Stimulated activated CD4-positive, alpha-beta T cell treated with anti-CD3 and anti-CD28 coated beads, Interleukin-1b, Interleukin-23, amount 100 ng/mL, for 1 hour (primary cell): ENCODE data around the gene PRR12.
"Not testable (repeated sequence)": the region's sequence is repeated elsewhere in the genome, so short reads cannot be mapped to it uniquely, and the experiment has no call there.

Source experiments
- DNase-seq, 2 donors: peaks; one replicate each; pipeline ENCODE4 v3.0.0-alpha.2; 2020; ENCODE audit warnings: low read depth in 2 of 2

PRR12 gene

GRCh38 chr19:49617860-49618259 is 26.9 kb downstream of the PRR12 start:
- DNase-seq: not testable (repeated sequence)

- no peak for DNase-seq
Observed at GRCh38 chr19:49624967-49625910, 34.3 kb downstream of the PRR12 start.

DNA sequence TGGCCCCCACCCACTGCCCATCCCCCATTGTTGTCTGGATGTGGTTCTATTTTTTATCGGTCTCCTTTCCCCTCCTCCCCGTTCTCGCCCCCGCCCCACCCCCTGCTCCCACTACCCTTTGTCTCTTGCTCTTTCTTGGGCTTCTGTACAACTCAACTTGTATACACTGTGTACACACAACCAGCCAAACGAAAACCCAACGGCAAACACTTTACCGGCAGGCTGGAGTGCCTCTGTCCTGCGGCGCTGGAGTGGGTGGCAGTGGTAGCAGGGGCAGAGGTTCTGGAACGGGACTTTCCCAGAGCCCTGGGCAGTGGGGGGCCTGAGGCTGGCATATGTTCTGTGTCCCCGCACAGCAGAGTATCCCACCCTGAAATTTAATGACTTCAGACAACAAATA is 35.2 kb downstream of the PRR12 start:
- DNase-seq: no peak

GRCh38 chr19:49629659-49630058 is 38.7 kb downstream of the PRR12 start:
- DNase-seq: no peak

DNA sequence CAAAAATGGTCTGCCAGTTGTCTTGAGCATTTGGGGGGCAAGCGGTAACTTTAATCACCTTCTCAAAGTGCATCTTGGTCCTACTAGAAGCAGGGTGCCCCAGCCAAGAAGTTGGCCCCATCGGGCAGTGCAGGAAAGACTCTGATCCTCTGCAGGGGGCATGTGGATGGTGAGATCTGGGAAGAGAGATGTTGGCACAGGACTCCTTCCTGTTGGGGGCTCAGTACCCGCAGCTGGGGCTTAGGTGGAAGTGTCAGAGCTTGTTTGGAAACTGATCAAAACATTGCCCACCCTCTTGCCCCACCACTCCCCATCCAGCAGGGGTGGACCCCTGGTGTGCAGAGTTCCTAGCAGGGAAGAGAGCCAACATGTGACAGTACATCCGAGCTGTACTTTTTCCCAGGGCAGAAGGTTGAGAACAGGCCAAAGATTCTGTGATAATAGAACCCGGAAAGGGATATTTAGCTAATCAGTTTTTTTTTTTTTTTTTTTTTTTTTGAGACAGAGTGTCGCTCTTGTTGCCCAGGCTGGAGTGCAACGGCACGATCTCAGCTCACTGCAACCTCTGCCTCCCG is 40.1 kb downstream of the PRR12 start:
- no peak for DNase-seq

GRCh38 chr19:49631610-49632192 is 40.7 kb downstream of the PRR12 start:
- no peak for DNase-seq

DNA sequence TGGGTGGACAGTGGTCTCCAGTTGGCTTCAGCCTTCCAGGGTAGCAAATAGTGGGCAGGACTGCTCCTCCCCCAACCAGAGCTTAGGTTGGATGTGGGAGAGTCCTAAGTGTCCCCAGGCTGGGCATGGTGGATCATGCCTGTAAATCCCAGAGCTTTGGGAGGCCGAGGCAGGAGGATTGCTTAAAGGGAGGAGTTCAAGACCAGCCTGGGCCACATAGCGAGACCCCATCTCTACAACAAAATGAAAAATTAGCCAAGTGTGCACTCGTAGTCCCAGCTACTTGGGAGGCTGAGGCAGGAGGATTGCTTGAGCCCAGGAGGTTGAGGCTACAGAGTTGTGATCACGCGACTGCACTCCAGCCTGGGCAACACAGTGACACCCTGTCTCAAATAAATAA is 41.6 kb downstream of the PRR12 start:
- no peak for DNase-seq

DNA sequence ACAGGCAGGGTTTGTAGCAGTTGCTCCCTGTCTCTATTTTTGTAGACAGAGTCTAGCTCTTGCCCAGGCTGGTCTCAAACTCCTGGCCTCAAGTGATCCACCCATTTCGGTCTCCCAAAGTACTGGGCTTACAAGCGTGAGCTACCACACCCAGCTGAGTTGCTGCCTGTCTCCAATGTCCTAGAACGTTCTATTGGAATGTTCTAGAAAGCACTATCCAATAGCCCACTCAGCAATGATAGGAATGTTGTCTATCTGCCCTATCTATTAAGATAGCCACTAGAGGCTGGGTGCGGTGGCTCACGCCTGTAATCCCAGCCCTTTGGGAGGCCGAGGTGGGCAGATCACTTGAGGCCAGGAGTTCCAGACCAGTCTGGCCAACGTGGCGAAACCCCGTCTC is 42.3 kb downstream of the PRR12 start:
- DNase-seq: not testable (repeated sequence)

DNA sequence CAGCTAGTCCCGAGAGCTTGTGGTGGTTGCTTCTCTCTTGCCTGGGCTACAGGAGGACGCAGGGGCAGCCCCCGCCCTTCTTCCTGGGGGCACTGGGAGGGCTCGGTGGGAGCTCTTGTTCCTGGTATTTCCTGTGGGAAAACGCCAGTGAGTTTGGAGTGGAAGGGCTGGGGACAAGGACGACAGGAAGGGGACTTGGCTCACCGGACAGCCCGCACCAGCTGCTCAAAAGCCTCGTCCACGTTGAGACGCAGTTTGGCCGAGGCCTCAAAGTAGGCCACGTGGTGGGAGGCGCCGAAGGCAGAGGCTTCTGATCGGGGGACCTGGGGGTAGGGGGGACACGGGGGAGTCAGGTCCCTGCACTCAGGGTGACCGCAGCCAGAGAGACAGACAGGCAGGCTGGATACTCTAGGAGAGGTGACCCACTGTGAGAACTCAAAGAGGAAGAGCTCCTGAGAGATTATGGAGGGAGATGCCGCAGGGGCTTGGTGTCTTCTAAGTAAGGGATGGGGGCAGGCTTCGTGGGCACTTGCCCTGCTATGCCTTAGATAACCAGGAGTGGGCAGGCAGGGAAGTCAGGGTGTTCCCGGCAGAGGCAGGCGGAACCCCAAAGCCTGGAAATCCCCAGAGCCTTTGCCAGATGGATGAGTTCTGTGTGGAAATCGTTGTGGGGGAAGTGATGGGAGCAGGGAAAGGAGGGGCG is 44.7 kb downstream of the PRR12 start:
- no peak for DNase-seq

- DNase-seq: no peak
Observed at GRCh38 chr19:49636233-49636932, 45.4 kb downstream of the PRR12 start.

GRCh38 chr19:49637821-49638738 is 47.1 kb downstream of the PRR12 start:
- DNase-seq: no peak

DNA sequence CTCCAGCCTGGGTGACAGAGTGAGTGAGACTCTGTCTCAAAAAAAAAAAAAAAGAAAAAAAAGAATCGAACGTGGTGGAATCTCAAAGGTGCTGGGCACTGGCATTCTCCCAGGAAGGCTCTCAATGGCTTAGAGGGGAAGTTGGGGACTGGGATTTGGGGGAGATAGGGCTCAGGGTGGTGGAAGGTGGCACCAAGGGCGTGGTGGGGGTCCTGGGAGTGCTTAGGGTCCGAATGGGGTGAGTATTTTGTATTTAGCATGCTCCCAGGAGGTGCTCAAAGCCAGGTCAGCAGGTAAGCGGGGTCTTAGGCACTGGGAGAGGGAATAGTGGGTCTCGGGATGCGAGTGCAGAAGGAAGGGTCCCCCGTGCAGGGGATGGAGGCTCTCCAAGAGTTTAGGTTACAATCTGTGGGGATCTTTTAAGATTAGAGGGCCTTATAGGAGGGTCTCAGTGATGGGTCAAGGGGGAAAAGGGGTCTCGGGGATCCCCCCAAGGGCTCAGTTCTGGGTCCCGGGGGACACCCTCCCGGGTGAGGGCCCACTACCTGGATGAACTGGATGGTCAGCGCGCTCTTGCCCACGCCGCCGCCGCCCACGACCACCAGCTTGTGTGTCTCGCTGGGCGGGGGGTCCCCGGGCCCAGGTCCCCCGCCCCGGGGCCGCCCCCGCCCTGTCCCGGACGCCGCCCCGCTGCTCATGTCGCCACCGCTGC is 48.6 kb downstream of the PRR12 start:
- no peak for DNase-seq

GRCh38 chr19:49640113-49640898 is 49.3 kb downstream of the PRR12 start, which contains the start of gene RRAS:
Gene RRAS (minus strand): TSS chr19:49640143. CDS start chr19:49640098, 45 bp downstream.
- peak; percentile 99 for DNase-seq

DNA sequence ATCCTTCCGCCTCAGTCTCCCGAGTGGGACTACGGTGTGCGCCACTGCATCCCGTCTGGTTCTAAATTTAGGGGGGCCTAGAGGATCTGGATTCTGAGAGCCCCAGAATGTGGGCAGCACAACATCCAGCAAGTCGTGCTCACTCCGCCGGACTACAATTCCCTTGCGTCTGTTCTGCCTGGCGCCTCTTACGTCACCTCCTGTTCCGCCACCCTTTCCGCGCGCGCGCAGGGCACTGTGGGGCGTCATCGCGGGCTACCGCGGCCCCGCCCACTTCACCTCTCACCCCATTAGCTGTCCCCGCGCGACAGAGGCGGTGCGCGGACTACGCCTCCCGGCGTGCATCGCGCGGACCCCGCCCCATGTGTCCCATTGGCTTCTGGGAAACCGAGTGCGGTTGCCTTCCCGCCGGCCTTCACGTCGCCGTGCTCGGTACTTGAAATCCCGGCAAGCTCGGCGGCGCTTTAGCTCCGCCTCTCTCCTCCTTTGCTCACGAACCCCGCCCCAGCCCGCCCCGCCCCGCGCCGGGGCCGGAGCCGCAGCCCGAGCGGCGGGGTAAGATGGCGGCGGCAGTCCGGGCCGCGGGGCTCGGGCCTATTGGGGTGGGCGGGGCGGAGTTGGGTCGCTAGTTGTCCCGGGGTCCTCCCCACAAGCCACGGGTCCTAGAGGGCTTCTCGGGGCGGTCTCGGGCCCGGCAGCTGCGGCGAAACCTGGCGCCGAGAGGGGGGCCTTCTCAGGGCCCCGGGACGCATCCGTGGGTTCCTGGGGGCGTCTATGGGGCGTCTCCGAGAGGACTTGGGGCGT is 50.9 kb downstream of the PRR12 start, which contains the start of gene SCAF1:
TSS of gene SCAF1 (plus strand) at position 522 of the 804 bp plus-strand sequence. CDS start 2,818 bp downstream, outside the sequence.
- peak; percentile 95 to 99 for DNase-seq

GRCh38 chr19:49642492-49643035 is 51.6 kb downstream of the PRR12 start:
- no peak for DNase-seq

DNA sequence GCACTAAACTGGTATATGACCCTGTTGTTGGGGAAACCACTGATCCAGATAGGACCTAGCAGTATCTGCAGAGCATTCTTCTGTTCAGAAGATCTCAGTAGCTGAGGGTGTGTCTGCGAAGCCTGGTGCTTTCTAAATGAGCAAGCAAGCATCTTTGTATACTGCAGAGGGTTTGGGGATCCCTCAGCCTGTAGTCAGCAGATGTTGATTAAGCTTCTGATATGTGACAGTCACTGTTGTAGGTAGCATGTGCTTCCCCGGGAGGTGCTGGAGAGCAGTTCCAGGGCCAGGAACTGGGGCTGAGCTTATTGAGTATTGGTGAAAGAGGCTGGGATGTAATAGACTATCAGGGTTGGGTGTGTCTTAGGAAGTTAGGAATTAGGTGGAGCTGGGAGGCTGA is 52.5 kb downstream of the PRR12 start:
- no peak for DNase-seq

DNA sequence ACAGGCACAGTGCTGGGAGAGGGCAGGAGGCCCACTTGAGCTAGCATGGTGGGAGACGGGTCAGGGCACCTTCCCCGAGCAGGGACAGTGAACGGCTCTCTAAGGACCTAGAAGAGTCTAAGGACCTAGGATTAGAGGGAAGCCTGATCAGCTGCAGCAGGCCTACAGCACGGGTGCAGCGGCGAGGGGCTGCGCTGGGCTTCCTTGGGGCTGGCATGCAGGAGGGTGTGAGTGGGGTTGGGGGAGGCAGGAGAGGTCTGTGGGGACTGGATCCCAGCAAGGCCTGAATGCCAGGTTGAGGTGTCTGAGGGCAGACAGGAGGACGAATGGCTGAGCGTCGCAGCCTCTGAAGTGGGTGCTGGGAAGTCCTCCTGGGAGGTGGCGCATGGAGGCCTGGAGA is 54.6 kb downstream of the PRR12 start:
- DNase-seq: no peak

DNA sequence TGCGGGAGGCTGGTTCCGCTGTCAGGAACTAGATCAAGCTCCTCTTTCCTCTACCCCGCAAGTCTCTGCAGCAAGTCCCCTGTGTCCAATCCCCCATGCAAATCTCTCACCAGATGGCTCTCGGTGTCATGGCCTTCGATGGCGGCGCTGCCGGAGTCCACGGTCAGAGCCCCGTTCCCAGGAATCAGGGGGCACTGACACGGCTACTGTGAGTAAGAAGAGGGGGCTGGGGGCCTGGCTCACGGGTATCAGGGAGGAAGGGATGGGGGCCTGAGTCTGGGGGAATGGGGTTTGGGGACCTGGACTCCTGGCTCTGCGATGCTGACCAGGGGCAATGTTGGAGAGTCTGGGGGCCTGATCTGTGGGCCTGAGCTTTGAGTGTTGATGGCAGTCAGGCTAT is 55.0 kb downstream of the PRR12 start:
- DNase-seq: no peak
